ENCODE results near the gene RGS16. TPM values are rescaled to one million over a fixed set of nuclear protein-coding genes. Genes with fewer than 3 reads are reported as not detected.

The RGS16 gene
- total RNA-seq, 4 donors from 2014 or later = 0.40 TPM; not detected in 3

DNA sequence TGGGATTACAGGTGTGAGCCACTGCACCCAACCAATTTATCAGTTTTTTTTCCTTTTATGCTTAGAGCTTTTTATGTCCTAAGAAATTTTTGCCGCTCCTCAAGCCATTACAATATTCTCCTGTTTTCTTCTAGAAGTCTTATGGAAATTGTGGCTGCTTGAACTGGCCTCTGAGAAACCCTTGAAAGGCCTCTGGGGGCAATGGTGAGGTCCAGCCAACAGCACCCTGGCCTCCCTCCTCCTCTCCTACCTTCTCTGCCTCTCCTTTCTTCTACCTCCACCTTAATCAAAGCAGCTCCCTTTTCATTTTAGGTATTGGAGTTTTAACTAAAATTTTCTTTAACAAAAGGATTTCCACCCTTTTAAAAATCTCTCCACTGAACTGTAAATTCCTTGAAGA, 24.5 kb upstream of the RGS16 start:
- H3K36me3 ChIP-seq = no peaks in the 10 kb centered on the region
- H3K4me3 ChIP-seq = no peak overlapping the region
- no peak overlapping the region for H3K27ac ChIP-seq
- TF ChIP-seq, protein P1, sequence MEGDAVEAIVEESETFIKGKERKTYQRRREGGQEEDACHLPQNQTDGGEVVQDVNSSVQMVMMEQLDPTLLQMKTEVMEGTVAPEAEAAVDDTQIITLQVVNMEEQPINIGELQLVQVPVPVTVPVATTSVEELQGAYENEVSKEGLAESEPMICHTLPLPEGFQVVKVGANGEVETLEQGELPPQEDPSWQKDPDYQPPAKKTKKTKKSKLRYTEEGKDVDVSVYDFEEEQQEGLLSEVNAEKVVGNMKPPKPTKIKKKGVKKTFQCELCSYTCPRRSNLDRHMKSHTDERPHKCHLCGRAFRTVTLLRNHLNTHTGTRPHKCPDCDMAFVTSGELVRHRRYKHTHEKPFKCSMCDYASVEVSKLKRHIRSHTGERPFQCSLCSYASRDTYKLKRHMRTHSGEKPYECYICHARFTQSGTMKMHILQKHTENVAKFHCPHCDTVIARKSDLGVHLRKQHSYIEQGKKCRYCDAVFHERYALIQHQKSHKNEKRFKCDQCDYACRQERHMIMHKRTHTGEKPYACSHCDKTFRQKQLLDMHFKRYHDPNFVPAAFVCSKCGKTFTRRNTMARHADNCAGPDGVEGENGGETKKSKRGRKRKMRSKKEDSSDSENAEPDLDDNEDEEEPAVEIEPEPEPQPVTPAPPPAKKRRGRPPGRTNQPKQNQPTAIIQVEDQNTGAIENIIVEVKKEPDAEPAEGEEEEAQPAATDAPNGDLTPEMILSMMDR (IDR thresholded peaks at IDR 0.05) = no peak
- TF ChIP-seq POLR2A (IDR thresholded peaks at IDR 0.05) = no peak
- H3K9me3 ChIP-seq = no peaks in the 10 kb centered on the region
- no peak for DNase-seq
- H3K4me1 ChIP-seq = peaks cover 0 to 5% (median 0%) of the 10 kb centered on the region in 4 donors
- no peaks in the 10 kb centered on the region for H3K27me3 ChIP-seq

DNA sequence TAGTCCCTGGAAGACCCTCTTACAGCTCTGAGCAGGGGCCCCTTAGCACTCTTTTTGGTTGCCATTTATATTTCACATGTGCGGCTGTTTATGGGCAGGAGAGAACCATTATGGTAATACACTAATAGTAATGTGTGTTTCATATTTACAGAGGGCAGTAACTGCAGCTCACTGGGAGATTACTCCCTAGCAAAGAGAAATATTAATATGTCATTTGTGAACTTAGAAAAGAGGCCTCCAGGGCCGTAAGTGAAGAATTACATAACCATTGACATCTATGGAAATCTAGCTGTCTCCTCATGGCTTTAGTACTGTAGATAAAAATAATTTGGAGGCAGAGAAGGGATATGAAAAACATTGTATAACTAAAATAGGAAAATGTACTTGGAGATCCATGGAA, 23.4 kb upstream of the RGS16 start:
- no peaks in the 10 kb centered on the region for H3K9me3 ChIP-seq
- H3K27ac ChIP-seq = no peak overlapping the region
- H3K4me1 ChIP-seq = no peaks in the 10 kb centered on the region
- no peaks in the 10 kb centered on the region for H3K36me3 ChIP-seq
- DNase-seq = no peak
- no peak overlapping the region for H3K4me3 ChIP-seq
- TF ChIP-seq, protein P1 (IDR thresholded peaks at IDR 0.05) = no peak
- TF ChIP-seq POLR2A (IDR thresholded peaks at IDR 0.05) = no peak
- H3K27me3 ChIP-seq = no peaks in the 10 kb centered on the region

DNA sequence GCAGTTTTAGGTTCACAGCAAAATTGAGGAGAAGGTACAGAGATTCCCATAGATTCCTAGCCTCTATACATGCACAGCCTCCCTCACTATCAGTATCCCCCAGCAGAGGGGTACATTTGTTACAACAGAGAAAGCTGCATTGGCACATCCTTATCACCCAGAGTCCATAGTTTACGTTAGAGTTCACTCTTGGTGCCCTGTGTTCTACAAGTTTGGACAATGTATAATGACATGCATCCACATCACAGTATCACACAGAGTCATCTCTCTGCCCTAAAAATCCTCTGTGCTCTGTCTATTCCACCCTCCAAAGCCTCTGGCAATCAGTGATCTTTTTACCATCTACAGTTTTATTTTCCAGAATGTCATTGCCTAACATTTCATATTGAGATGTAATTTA, 22.3 kb upstream of the RGS16 start:
- H3K9me3 ChIP-seq = no peaks in the 10 kb centered on the region
- H3K36me3 ChIP-seq = no peaks in the 10 kb centered on the region
- TF ChIP-seq, protein P1 (IDR thresholded peaks at IDR 0.05) = no peak
- no peak for TF ChIP-seq POLR2A (IDR thresholded peaks at IDR 0.05)
- DNase-seq = no peak
- no peak overlapping the region for H3K4me3 ChIP-seq
- H3K27ac ChIP-seq = no peak overlapping the region
- no peaks in the 10 kb centered on the region for H3K4me1 ChIP-seq
- H3K27me3 ChIP-seq = no peaks in the 10 kb centered on the region

DNA sequence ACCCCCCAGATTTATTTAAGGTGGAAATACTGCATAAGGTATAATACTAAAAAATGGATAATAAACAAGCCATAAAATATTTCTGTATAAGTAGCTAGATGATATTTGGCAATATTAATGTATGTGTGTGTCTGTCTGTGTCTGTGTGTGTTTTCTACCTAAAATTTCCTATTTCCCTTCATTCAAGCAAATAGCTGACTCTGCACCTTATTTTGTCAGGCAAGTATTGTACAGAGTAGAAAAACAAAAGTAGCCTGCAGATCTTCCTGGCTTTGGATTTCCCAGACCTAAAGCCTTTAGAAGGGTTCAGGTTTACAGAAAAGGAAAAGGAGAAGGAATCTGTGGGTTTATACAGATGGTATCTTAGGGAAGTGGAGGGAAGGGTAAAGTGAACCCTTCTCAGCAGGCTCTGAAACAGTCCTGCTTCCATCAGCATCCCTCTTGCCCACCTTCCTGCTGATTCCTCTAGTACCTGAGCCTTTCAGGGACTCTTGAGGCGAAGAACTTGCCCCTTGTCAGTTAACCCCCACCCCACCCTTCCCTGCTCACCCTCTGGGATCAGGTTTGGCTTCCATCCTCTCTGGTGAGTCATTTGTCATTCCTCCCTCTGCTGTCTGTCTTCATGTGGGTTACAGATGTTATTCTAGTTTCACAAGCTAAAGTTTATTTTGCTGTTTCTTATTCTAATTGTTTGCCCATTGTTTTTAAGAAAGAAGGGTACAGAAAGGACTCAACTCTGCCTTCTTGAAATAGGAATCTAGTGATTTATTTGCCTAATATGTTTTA, 21.7 kb upstream of the RGS16 start:
- H3K27ac ChIP-seq = no peak overlapping the region
- no peak for DNase-seq
- H3K4me3 ChIP-seq = no peak overlapping the region
- TF ChIP-seq, protein P1 (IDR thresholded peaks at IDR 0.05) = no peak
- no peak for TF ChIP-seq POLR2A (IDR thresholded peaks at IDR 0.05)
- no peaks in the 10 kb centered on the region for H3K36me3 ChIP-seq
- no peaks in the 10 kb centered on the region for H3K4me1 ChIP-seq
- H3K27me3 ChIP-seq = no peaks in the 10 kb centered on the region
- H3K9me3 ChIP-seq = no peaks in the 10 kb centered on the region

DNA sequence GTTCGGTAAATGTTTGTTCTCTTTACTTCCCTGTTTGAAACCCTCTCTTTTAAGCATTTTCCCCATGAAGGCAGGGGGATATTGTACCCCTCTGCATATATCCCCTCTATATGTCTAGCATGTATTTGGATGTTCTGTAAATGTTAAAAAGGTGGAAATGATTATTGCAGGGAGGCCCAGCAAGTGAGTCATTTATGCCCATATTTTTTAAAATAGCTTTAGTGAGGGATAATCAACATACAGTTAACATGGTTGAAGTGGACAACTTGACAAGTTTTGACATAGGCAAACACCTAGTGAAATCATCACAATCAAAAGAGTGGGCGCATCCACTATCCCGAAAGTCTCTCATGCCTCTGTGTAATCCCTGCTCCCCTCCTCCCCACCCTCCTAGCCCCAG, 20.8 kb upstream of the RGS16 start:
- H3K9me3 ChIP-seq = no peaks in the 10 kb centered on the region
- H3K4me3 ChIP-seq = no peak overlapping the region
- H3K27me3 ChIP-seq = no peaks in the 10 kb centered on the region
- H3K27ac ChIP-seq = no peak overlapping the region
- no peaks in the 10 kb centered on the region for H3K4me1 ChIP-seq
- no peak for TF ChIP-seq POLR2A (IDR thresholded peaks at IDR 0.05)
- TF ChIP-seq, protein P1 (IDR thresholded peaks at IDR 0.05) = no peak
- no peaks in the 10 kb centered on the region for H3K36me3 ChIP-seq
- no peak for DNase-seq

Data from Peyer's patch (tissue), 4 donors.